ENCODE results near the gene U2SURP.
"Not testable (repeated sequence)": the region's sequence is repeated elsewhere in the genome, so short reads cannot be mapped to it uniquely, and the experiment has no call there.

DNA sequence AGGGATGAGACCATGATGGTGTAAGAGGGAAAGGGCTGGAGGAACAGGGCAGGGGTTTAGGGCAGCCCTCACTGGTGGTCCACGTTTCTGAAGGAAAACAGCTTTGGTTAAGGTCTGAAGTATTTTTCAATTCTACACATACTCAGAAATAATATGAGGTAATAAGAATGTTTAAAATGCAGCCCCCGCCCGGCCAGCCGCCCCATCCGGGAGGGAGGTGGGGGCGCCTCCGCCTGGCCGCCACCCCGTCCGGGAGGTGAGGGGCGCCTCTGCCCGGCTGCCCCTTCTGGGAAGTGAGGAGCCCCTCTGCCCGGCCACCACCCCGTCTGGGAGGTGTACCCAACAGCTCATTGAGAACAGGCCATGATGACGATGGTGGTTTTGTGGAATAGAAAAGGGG lies 72.2 kb downstream of the U2SURP start:
- TF ChIP-seq NRF1 (conservative IDR thresholded peaks at IDR 0.05; ENCODE audit: low read depth, low read length); FOS (IDR thresholded peaks at IDR 0.05; ENCODE audit: borderline replicate concordance, extremely low read depth, insufficient read length); DPF2 (IDR thresholded peaks at IDR 0.05): not testable (repeated sequence)
- TF ChIP-seq, protein P1, sequence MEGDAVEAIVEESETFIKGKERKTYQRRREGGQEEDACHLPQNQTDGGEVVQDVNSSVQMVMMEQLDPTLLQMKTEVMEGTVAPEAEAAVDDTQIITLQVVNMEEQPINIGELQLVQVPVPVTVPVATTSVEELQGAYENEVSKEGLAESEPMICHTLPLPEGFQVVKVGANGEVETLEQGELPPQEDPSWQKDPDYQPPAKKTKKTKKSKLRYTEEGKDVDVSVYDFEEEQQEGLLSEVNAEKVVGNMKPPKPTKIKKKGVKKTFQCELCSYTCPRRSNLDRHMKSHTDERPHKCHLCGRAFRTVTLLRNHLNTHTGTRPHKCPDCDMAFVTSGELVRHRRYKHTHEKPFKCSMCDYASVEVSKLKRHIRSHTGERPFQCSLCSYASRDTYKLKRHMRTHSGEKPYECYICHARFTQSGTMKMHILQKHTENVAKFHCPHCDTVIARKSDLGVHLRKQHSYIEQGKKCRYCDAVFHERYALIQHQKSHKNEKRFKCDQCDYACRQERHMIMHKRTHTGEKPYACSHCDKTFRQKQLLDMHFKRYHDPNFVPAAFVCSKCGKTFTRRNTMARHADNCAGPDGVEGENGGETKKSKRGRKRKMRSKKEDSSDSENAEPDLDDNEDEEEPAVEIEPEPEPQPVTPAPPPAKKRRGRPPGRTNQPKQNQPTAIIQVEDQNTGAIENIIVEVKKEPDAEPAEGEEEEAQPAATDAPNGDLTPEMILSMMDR (IDR thresholded peaks at IDR 0.05 in 2 of 3, conservative IDR thresholded peaks at IDR 0.05 in 1 of 3; ENCODE audit: control insufficient read depth in 2 of 3, extremely low read depth in 1 of 3, insufficient read depth in 1 of 3, low read depth in 3 of 3, low read length in 3 of 3) = not testable (repeated sequence)
